Memory B cell (primary cell): ENCODE measurements around the gene SLC4A7.
"Not testable (repeated sequence)": the region's sequence is repeated elsewhere in the genome, so short reads cannot be mapped to it uniquely, and the experiment has no call there.

Experiments
- ATAC-seq: fragments of 150-1000 bp; cut with Tn5 transposase; 2 replicates; pipeline ENCODE4 v1.10.0; 2021; ENCODE audit warnings: low read depth, mild to moderate bottlenecking, moderate library complexity
- DNase-seq, 2 donors: peaks; one replicate each; pipeline ENCODE4 v3.0.0; 2022; ENCODE audit warnings: low spot score in 2 of 2
- H3K27ac Mint-ChIP-seq: one replicate; pipeline ENCODE4 v1.8.0; 2022; ENCODE audit warnings: mild to moderate bottlenecking, moderate library complexity, mixed read lengths
- H3K27me3 Mint-ChIP-seq: one replicate; pipeline ENCODE4 v1.8.0; 2022; ENCODE audit warnings: mixed read lengths
- H3K36me3 Mint-ChIP-seq: one replicate; pipeline ENCODE4 v1.8.0; 2022; ENCODE audit warnings: mild to moderate bottlenecking, mixed read lengths
- H3K4me1 Mint-ChIP-seq: one replicate; pipeline ENCODE4 v1.8.0; 2022; ENCODE audit warnings: mixed read lengths
- H3K4me3 Mint-ChIP-seq: one replicate; pipeline ENCODE4 v1.8.0; 2022; ENCODE audit warnings: mild to moderate bottlenecking, moderate library complexity, mixed read lengths
- H3K9me3 Mint-ChIP-seq: one replicate; pipeline ENCODE4 v1.8.0; 2022; ENCODE audit warnings: mixed read lengths

SLC4A7 gene

GRCh38 chr3:27484015-27484844 lies at the start of gene SLC4A7:
SLC4A7 (minus strand) TSS chr3:27484384; CDS start chr3:27484126, 258 bp downstream.
- Mint-ChIP-seq H3K27ac (peak within 1 kb of the TSS; percentile 89), H3K36me3 (no peaks in the 10 kb centered on the region), H3K9me3 (no peaks in the 10 kb centered on the region), H3K27me3 (no peaks in the 10 kb centered on the region), H3K4me1 (peaks cover 27% of the 10 kb centered on the region), H3K4me3 (peak within 1 kb of the TSS; percentile 100)
- DNase-seq (peak; percentile 98 to 99), ATAC-seq (peak; percentile 86)

GRCh38 chr3:27533261-27533607 lies 49.0 kb upstream of the SLC4A7 start:
- Mint-ChIP-seq H3K36me3 (no peaks in the 10 kb centered on the region), H3K27ac (no peak overlapping the region), H3K4me1 (peaks cover 17% of the 10 kb centered on the region), H3K9me3 (no peaks in the 10 kb centered on the region), H3K27me3 (no peaks in the 10 kb centered on the region), H3K4me3 (no peak overlapping the region)
- ATAC-seq (peak; percentile 40), DNase-seq (no peak)

GRCh38 chr3:27532426-27533260 lies 48.5 kb upstream of the SLC4A7 start:
- Mint-ChIP-seq H3K36me3 (no peaks in the 10 kb centered on the region), H3K4me3 (no peak overlapping the region), H3K4me1 (peaks cover 17% of the 10 kb centered on the region), H3K27me3 (no peaks in the 10 kb centered on the region), H3K27ac (no peak overlapping the region), H3K9me3 (no peaks in the 10 kb centered on the region)
- DNase-seq (no peak), ATAC-seq (no peak)

- peaks cover 17% of the 10 kb centered on the region for H3K4me1 Mint-ChIP-seq
- not testable (repeated sequence) for H3K27ac Mint-ChIP-seq, ATAC-seq, H3K9me3 Mint-ChIP-seq, DNase-seq, H3K4me3 Mint-ChIP-seq, H3K27me3 Mint-ChIP-seq, H3K36me3 Mint-ChIP-seq
Measured at GRCh38 chr3:27531193-27531751, 47.1 kb upstream of the SLC4A7 start.

- no peak for DNase-seq
- peaks cover 9% of the 10 kb centered on the region for H3K4me1 Mint-ChIP-seq
- H3K9me3 Mint-ChIP-seq = no peaks in the 10 kb centered on the region
- H3K27ac Mint-ChIP-seq = no peak overlapping the region
- ATAC-seq = no peak
- H3K36me3 Mint-ChIP-seq = no peaks in the 10 kb centered on the region
- H3K4me3 Mint-ChIP-seq = no peak overlapping the region
- no peaks in the 10 kb centered on the region for H3K27me3 Mint-ChIP-seq
Measured at GRCh38 chr3:27528791-27529190, 44.6 kb upstream of the SLC4A7 start.

GRCh38 chr3:27526614-27527315 lies 42.6 kb upstream of the SLC4A7 start:
- ATAC-seq (no peak), DNase-seq (no peak)
- Mint-ChIP-seq H3K9me3 (no peaks in the 10 kb centered on the region), H3K4me1 (peaks cover 3% of the 10 kb centered on the region), H3K36me3 (no peaks in the 10 kb centered on the region), H3K27me3 (no peaks in the 10 kb centered on the region), H3K27ac (no peak overlapping the region), H3K4me3 (no peak overlapping the region)

GRCh38 chr3:27521872-27522265 lies 37.7 kb upstream of the SLC4A7 start:
- no peak overlapping the region for H3K4me3 Mint-ChIP-seq
- no peak for ATAC-seq
- H3K27ac Mint-ChIP-seq = no peak overlapping the region
- H3K9me3 Mint-ChIP-seq = no peaks in the 10 kb centered on the region
- H3K4me1 Mint-ChIP-seq = no peaks in the 10 kb centered on the region
- no peaks in the 10 kb centered on the region for H3K27me3 Mint-ChIP-seq
- H3K36me3 Mint-ChIP-seq = no peaks in the 10 kb centered on the region
- no peak for DNase-seq

GRCh38 chr3:27521179-27521871 lies 37.1 kb upstream of the SLC4A7 start:
- no peak overlapping the region for H3K4me3 Mint-ChIP-seq
- no peaks in the 10 kb centered on the region for H3K9me3 Mint-ChIP-seq
- DNase-seq = no peak
- H3K27ac Mint-ChIP-seq = no peak overlapping the region
- H3K36me3 Mint-ChIP-seq = no peaks in the 10 kb centered on the region
- ATAC-seq = no peak
- no peaks in the 10 kb centered on the region for H3K27me3 Mint-ChIP-seq
- H3K4me1 Mint-ChIP-seq = no peaks in the 10 kb centered on the region

GRCh38 chr3:27511724-27512422 lies 27.7 kb upstream of the SLC4A7 start:
- ATAC-seq (no peak), DNase-seq (no peak)
- Mint-ChIP-seq H3K9me3 (no peaks in the 10 kb centered on the region), H3K36me3 (peaks cover 2% of the 10 kb centered on the region), H3K4me1 (no peaks in the 10 kb centered on the region), H3K27ac (no peak overlapping the region), H3K27me3 (no peaks in the 10 kb centered on the region), H3K4me3 (no peak overlapping the region)

GRCh38 chr3:27509376-27509775 lies 25.2 kb upstream of the SLC4A7 start:
- no peak overlapping the region for H3K27ac Mint-ChIP-seq
- no peak for DNase-seq

GRCh38 chr3:27508424-27508823 lies 24.2 kb upstream of the SLC4A7 start:
- Mint-ChIP-seq H3K36me3 (peaks cover 2% of the 10 kb centered on the region), H3K27me3 (no peaks in the 10 kb centered on the region), H3K4me3 (no peak overlapping the region), H3K9me3 (no peaks in the 10 kb centered on the region), H3K4me1 (no peaks in the 10 kb centered on the region), H3K27ac (no peak overlapping the region)
- no peak for DNase-seq
- no peak for ATAC-seq

More at GRCh38 chr3:27509376-27509775, 25.2 kb upstream of the SLC4A7 start:
- no peaks in the 10 kb centered on the region for H3K4me1 Mint-ChIP-seq
- peak; percentile 63 for ATAC-seq
- no peak overlapping the region for H3K4me3 Mint-ChIP-seq
- H3K9me3 Mint-ChIP-seq = no peaks in the 10 kb centered on the region
- no peaks in the 10 kb centered on the region for H3K27me3 Mint-ChIP-seq
- H3K36me3 Mint-ChIP-seq = peaks cover 2% of the 10 kb centered on the region

- H3K27me3 Mint-ChIP-seq = no peaks in the 10 kb centered on the region
- H3K36me3 Mint-ChIP-seq = no peaks in the 10 kb centered on the region
- H3K4me3 Mint-ChIP-seq = no peak overlapping the region
- no peak overlapping the region for H3K27ac Mint-ChIP-seq
- no peak for DNase-seq
- ATAC-seq = no peak
- no peaks in the 10 kb centered on the region for H3K4me1 Mint-ChIP-seq
- H3K9me3 Mint-ChIP-seq = no peaks in the 10 kb centered on the region
Measured at GRCh38 chr3:27507515-27508266, 23.5 kb upstream of the SLC4A7 start.
